OCI-LY1 (cell line): ENCODE data around the gene C10orf62.

Source experiments
- H2AFZ ChIP-seq: fragments of 200-600 bp; sonication (generic), shearing (Covaris generic); 2 replicates; pipeline ENCODE4 v1.6.0; 2014; ENCODE audit warnings: antibody characterized with exemption, mild to moderate bottlenecking, low read length
- H3F3A ChIP-seq: fragments of 200-600 bp; sonication (generic), shearing (Covaris generic); 2 replicates; pipeline ENCODE4 v1.6.0; 2014; ENCODE audit warnings: mild to moderate bottlenecking, antibody characterized with exemption, low read length, moderate library complexity; ENCODE audit not compliant: insufficient read depth
- H3K27ac ChIP-seq: fragments of 200-600 bp; sonication (generic); 2 replicates; pipeline ENCODE4 v1.5.1; 2014; ENCODE audit warnings: low read length, mixed run types, mild to moderate bottlenecking, low read depth; ENCODE audit not compliant: poor library complexity, severe bottlenecking
- H3K27me3 ChIP-seq: fragments of 200-600 bp; sonication (generic); 2 replicates; pipeline ENCODE4 v1.6.0; 2014; ENCODE audit warnings: antibody characterized with exemption, mild to moderate bottlenecking, low read length, moderate library complexity; ENCODE audit not compliant: insufficient read depth
- H3K36me3 ChIP-seq: fragments of 200-600 bp; sonication (generic); 2 replicates; pipeline ENCODE4 v1.6.1; 2014; ENCODE audit warnings: mild to moderate bottlenecking, antibody characterized with exemption, low read length, moderate library complexity, mixed read lengths; ENCODE audit not compliant: insufficient read depth
- H3K4me1 ChIP-seq: fragments of 200-600 bp; sonication (generic); 2 replicates; pipeline ENCODE4 v1.5.1; 2014; ENCODE audit warnings: mild to moderate bottlenecking, low read length, moderate library complexity; ENCODE audit not compliant: insufficient read depth, severe bottlenecking
- H3K4me2 ChIP-seq: fragments of 200-600 bp; sonication (generic), shearing (Covaris generic); 2 replicates; pipeline ENCODE4 v1.6.1; 2014; ENCODE audit warnings: low read length
- H3K4me3 ChIP-seq: fragments of 200-600 bp; sonication (generic); 2 replicates; pipeline ENCODE4 v1.5.1; 2014; ENCODE audit warnings: low read length, low read depth, mild to moderate bottlenecking, mixed read lengths; ENCODE audit not compliant: poor library complexity, severe bottlenecking
- H3K79me2 ChIP-seq: fragments of 200-600 bp; shearing (Covaris generic); 2 replicates; pipeline ENCODE4 v1.6.1; 2016; ENCODE audit warnings: mixed run types, low read length, mixed read lengths; ENCODE audit not compliant: insufficient read depth
- H3K9ac ChIP-seq: fragments of 200-600 bp; sonication (generic), shearing (Covaris generic); 2 replicates; pipeline ENCODE4 v1.6.1; 2014; ENCODE audit warnings: mild to moderate bottlenecking, low read length, mixed read lengths
- H3K9me2 ChIP-seq: fragments of 200-600 bp; sonication (generic), shearing (Covaris generic); 2 replicates; pipeline ENCODE4 v1.6.1; 2014; ENCODE audit warnings: low read depth, mild to moderate bottlenecking, low read length, mixed read lengths
- H3K9me3 ChIP-seq: fragments of 200-600 bp; shearing (Covaris generic); 2 replicates; pipeline ENCODE4 v1.6.1; 2014; ENCODE audit warnings: low read length, mixed read lengths
- H4K20me1 ChIP-seq: fragments of 200-600 bp; sonication (generic), shearing (Covaris generic); 2 replicates; pipeline ENCODE4 v1.6.0; 2016; ENCODE audit warnings: mild to moderate bottlenecking, low read length; ENCODE audit not compliant: insufficient read depth
- CTCF ChIP-seq: fragments of 200-600 bp; sonication (generic), shearing (Covaris generic); IDR thresholded peaks from 2 replicates; pipeline ENCODE4 v1.5.1; 2017; ENCODE audit warnings: mild to moderate bottlenecking, antibody characterized with exemption, low read length, moderate library complexity, mixed read lengths
- EZH2 ChIP-seq: fragments of 200-600 bp; sonication (generic), shearing (Covaris generic); IDR thresholded peaks from 2 replicates; pipeline ENCODE4 v1.8.0; 2017; ENCODE audit warnings: borderline replicate concordance, mixed run types, mild to moderate bottlenecking, antibody characterized with exemption, low read length, moderate library complexity, mixed read lengths

Gene C10orf62

DNA sequence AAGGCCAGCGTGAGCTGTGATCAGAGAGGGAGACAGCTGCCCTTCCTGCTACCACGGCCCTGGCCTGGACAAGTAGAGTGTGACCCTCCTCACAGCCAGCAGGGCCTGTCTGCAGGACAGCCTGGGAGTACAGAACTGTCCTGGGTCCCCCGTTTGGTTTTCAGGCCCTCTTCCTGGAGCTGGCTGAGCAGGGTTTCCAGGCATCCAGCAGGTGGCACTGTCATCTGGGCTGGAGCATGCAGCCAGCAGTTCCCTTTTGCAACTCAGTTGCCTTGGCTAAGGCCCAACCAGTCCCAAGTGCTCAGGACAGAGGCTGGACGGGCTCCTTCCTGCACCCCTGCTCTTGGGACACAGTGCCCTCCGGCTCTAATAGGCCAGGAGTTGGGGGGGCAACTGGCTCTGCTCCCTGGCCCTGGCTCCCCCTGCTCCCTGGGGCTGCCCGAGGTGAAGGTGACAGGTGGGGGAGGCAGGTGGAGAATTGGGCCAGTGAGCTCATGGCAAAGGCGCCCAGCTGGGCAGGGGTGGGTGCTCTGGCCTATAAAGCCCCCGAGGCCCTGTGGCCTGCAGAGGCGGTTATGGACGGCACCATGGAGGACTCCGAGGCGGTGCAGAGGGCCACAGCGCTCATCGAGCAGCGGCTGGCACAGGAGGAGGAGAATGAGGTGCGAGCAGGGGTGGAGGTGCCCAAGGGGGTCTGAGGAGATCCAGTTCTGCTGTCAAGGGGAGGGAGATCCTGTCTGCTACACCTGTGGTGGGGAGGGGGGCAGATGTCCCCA lies 17.1 kb upstream of the C10orf62 start, which contains the start of gene ANKRD2:
TSS of gene ANKRD2 (plus strand) at position 566 of the 776 bp plus-strand sequence. CDS start at position 576, 10 bp downstream.
- H3K4me3 ChIP-seq, result no peak within 1 kb of the TSS
- no peak within 1 kb of the TSS for H3K4me2 ChIP-seq
- H4K20me1 ChIP-seq, result no peaks in the 10 kb centered on the region
- H3F3A ChIP-seq, result no peaks in the 10 kb centered on the region
- TF ChIP-seq EZH2 (no peak), CTCF (peak; percentile 59)
- H3K27me3 ChIP-seq, result no peaks in the 10 kb centered on the region
- no peaks in the 10 kb centered on the region for H3K79me2 ChIP-seq
- no peaks in the 10 kb centered on the region for H3K9me2 ChIP-seq
- no peaks in the 10 kb centered on the region for H3K4me1 ChIP-seq
- no peak within 1 kb of the TSS for H3K9ac ChIP-seq
- no peak within 1 kb of the TSS for H2AFZ ChIP-seq
- H3K27ac ChIP-seq, result no peak within 1 kb of the TSS
- H3K36me3 ChIP-seq, result no peaks in the 10 kb centered on the region
- no peaks in the 10 kb centered on the region for H3K9me3 ChIP-seq

DNA sequence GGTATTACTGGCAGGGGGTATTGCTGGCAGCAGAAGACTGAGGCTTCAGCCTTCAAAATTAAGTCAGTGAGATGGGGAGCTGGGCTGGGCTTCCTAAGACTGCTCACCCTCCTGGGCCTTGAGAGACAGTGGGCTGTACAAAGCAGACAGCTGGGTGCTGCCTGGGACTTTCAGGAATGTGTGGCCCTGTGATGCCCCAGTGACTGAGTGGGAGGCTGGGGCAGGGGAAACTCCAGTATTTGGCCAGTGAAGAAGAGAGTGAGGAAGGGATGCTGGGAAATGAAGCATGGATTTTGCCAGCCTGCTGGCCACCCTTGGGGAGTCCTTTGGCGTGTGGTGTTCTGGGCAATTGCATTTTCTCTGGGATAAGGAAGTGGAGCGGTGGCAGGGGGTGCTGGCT lies 16.5 kb upstream of the C10orf62 start:
- Histone ChIP-seq H3K36me3 (no peaks in the 10 kb centered on the region), H3K4me1 (no peaks in the 10 kb centered on the region), H2AFZ (no peak overlapping the region), H4K20me1 (no peaks in the 10 kb centered on the region), H3K4me3 (no peak overlapping the region), H3K9me2 (no peaks in the 10 kb centered on the region), H3K9me3 (no peaks in the 10 kb centered on the region), H3K9ac (no peak overlapping the region), H3K27ac (no peak overlapping the region), H3K79me2 (no peaks in the 10 kb centered on the region), H3K4me2 (no peak overlapping the region), H3K27me3 (no peaks in the 10 kb centered on the region), H3F3A (no peaks in the 10 kb centered on the region)
- TF ChIP-seq EZH2 (no peak), CTCF (no peak)

GRCh38 chr10:97573672-97574071 lies 15.8 kb upstream of the C10orf62 start:
- Histone ChIP-seq H3K36me3 (no peaks in the 10 kb centered on the region), H3K27ac (no peak overlapping the region), H3K4me1 (no peaks in the 10 kb centered on the region), H2AFZ (no peak overlapping the region), H3K9ac (no peak overlapping the region), H3K9me3 (no peaks in the 10 kb centered on the region), H3K9me2 (no peaks in the 10 kb centered on the region), H3K4me2 (no peak overlapping the region), H4K20me1 (no peaks in the 10 kb centered on the region), H3F3A (no peaks in the 10 kb centered on the region), H3K79me2 (no peaks in the 10 kb centered on the region), H3K27me3 (no peaks in the 10 kb centered on the region), H3K4me3 (no peak overlapping the region)
- no peak for TF ChIP-seq CTCF
- no peak for TF ChIP-seq EZH2
